Gastrocnemius medialis (tissue), 4 donors: ENCODE data around the gene GRM5. TPM values are rescaled to one million over a fixed set of nuclear protein-coding genes. Genes with fewer than 3 reads are reported as not detected.

Experiments used
- ATAC-seq, 2 donors: fragments of 150-250 bp; one replicate each; pipeline ENCODE4 v1.9.1; 2016
- DNase-seq, 2 donors: peaks; one replicate each; pipeline ENCODE4 v3.0.0-alpha.2; 2019
- H3K27ac ChIP-seq, 4 donors: fragments of 200-600 bp; sonication (generic); 1 replicate in 1 of 4; 2 replicates in 3 of 4; pipeline ENCODE4 v1.5.1; 2016 to 2018; ENCODE audit warnings: mild to moderate bottlenecking in 2 of 4, moderate library complexity in 1 of 4
- H3K27me3 ChIP-seq, 3 donors: fragments of 200-600 bp; sonication (generic) in 2 of 3; 1 replicate in 1 of 3; 2 replicates in 2 of 3; pipeline versions ENCODE4 v1.5.1 to v1.6.0; 2016 to 2019; ENCODE audit warnings: mild to moderate bottlenecking in 1 of 3, moderate library complexity in 1 of 3
- H3K36me3 ChIP-seq, 2 donors: fragments of 200-600 bp; sonication (generic) in 1 of 2; one replicate each; pipeline ENCODE4 v1.5.1; 2017 to 2018
- H3K4me1 ChIP-seq, 2 donors: fragments of 200-600 bp; sonication (generic) in 1 of 2; one replicate each; pipeline ENCODE4 v1.5.1; 2016 to 2017; ENCODE audit warnings: mild to moderate bottlenecking in 2 of 2
- H3K4me3 ChIP-seq, 4 donors: fragments of 200-600 bp; sonication (generic) in 3 of 4; 1 replicate in 1 of 4; 2 replicates in 3 of 4; pipeline ENCODE4 v1.5.1; 2016 to 2019; ENCODE audit warnings: mild to moderate bottlenecking in 2 of 4
- H3K9me3 ChIP-seq, 3 donors: fragments of 200-600 bp; sonication (generic) in 2 of 3; 1 replicate in 1 of 3; 2 replicates in 2 of 3; pipeline ENCODE4 v1.5.1; 2016 to 2019
- POLR2A ChIP-seq, 2 donors: fragments of 450-650 bp; IDR thresholded peaks; one replicate each; pipeline ENCODE4 v1.6.1; 2017; ENCODE audit warnings: antibody characterized with exemption in 2 of 2, mild to moderate bottlenecking in 2 of 2, moderate library complexity in 2 of 2
- in situ Hi-C, 4 donors: fragments of 200-750 bp; cut with MboI; loops; one replicate each; pipeline versions ENCODE4 v1.15.0 to v1.8.0; 2017; ENCODE audit warnings: low sequenced_read_pairs in 4 of 4
- intact Hi-C: fragments of 100-400 bp; cut with DNase I; formaldehyde crosslinking; loops from one replicate; pipeline ENCODE4 v1.15.1; 2023; ENCODE audit warnings: low total_unique reads
- total RNA-seq, 4 donors: library from RNA; depleted of rRNA; stranded (reverse); fragments of >200 nt; gene quantifications; one replicate each; pipeline versions ENCODE4 v1.1.0 to v1.2.3, GENCODE V29; 2016
- TF ChIP-seq, protein P1 (sequence below), 5 experiments: fragments of 450-650 bp in 3 of 5; fragments of 200-600 bp in 2 of 5; sonication (generic) in 2 of 5; IDR thresholded peaks in 4 of 5; conservative IDR thresholded peaks in 1 of 5; 1 replicate in 4 of 5; 2 replicates in 1 of 5; pipeline ENCODE4 v1.5.1; 2016 to 2019; ENCODE audit warnings: antibody characterized with exemption in 5 of 5, mild to moderate bottlenecking in 3 of 5, moderate library complexity in 3 of 5

The GRM5 gene
- total RNA-seq, 4 donors from 2014 or later, result not detected

DNA sequence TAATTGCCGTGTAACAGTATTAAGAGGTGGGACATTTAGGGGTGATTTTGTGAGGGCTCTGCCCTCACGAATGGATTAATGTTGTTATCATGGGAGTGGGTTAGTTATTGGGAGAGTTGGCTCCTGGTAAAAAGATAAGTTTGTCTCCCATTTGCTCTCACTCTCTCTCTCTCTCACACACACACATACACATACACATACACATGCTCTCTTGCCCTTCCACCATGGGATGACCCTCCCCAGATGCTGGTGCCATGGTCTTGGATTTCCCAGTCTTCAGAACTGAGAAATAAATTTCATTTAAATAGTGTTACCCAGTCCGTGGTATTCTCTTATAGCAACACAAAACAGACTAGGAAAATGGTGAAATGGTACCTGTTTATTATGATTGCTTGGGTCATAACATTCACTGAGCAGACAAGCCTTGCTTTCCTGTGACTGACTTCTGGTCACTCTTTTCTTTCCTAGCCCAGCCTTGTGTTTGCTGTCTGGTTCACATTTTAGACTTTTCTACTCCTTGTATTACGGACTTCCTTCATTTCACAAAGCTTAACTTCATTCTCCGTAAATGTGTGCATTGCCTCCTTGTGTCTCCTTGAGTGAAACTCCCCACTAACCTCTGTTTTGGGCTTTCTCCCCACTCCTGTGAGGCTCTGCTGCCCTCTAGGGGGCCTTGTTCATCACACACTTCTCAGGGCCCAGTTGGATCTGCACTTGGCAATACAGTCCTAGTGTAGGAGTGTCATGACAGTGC is 521.7 kb downstream of the GRM5 start:
- Histone ChIP-seq H3K27me3 (no peaks in the 10 kb centered on the region), H3K9me3 (no peaks in the 10 kb centered on the region), H3K36me3 (no peaks in the 10 kb centered on the region), H3K4me3 (no peak overlapping the region), H3K27ac (no peak overlapping the region), H3K4me1 (no peaks in the 10 kb centered on the region)
- intact Hi-C loops (loop anchor here (1.0 to 10.0 kb wide), 4 partner anchors 312 to 1191 kb away; no protein-coding TSS in a partner anchor), in situ Hi-C loops (loop anchor here (5.0 to 25.0 kb wide), 4 partner anchors 312 to 1189 kb away; no protein-coding TSS in a partner anchor)
- peak; percentile 86 to 90 for ATAC-seq
- TF ChIP-seq, protein P1, sequence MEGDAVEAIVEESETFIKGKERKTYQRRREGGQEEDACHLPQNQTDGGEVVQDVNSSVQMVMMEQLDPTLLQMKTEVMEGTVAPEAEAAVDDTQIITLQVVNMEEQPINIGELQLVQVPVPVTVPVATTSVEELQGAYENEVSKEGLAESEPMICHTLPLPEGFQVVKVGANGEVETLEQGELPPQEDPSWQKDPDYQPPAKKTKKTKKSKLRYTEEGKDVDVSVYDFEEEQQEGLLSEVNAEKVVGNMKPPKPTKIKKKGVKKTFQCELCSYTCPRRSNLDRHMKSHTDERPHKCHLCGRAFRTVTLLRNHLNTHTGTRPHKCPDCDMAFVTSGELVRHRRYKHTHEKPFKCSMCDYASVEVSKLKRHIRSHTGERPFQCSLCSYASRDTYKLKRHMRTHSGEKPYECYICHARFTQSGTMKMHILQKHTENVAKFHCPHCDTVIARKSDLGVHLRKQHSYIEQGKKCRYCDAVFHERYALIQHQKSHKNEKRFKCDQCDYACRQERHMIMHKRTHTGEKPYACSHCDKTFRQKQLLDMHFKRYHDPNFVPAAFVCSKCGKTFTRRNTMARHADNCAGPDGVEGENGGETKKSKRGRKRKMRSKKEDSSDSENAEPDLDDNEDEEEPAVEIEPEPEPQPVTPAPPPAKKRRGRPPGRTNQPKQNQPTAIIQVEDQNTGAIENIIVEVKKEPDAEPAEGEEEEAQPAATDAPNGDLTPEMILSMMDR (IDR thresholded peaks at IDR 0.05 in 4 of 5, conservative IDR thresholded peaks at IDR 0.05 in 1 of 5), result peak; percentile 60 to 84 (median 79)
- no peak for TF ChIP-seq POLR2A (IDR thresholded peaks at IDR 0.05)
- peak; percentile 28 to 48 for DNase-seq

DNA sequence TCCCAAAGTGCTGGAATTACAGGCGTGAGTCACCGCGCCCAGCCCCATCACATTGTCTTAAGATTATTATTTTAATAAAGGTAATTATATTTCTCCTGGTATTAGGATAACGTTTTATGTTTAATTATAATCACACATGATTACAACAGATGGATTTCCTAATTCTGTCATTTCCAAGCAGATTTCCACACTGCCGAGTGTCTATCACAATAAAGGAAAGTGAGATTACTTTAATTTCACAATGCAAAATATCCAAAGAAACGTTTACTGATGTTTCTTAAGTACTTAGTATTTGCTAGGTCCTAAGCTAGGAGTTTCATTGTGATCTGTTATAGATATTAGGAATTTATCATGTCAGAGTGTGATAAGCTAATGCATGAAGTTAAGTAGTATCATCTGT is 524.8 kb downstream of the GRM5 start:
- no peak overlapping the region for H3K27ac ChIP-seq
- ATAC-seq (no peak), DNase-seq (no peak)
- H3K27me3 ChIP-seq, result no peaks in the 10 kb centered on the region
- intact Hi-C loops (loop anchor here (10.0 kb wide), 1 partner anchor 436 kb away; no protein-coding TSS in a partner anchor), in situ Hi-C loops (loop anchor here (5.0 to 25.0 kb wide), 4 partner anchors 309 to 1186 kb away; no protein-coding TSS in a partner anchor)
- no peak overlapping the region for H3K4me3 ChIP-seq
- H3K4me1 ChIP-seq, result no peaks in the 10 kb centered on the region
- TF ChIP-seq POLR2A (IDR thresholded peaks at IDR 0.05), result no peak
- TF ChIP-seq, protein P1 (IDR thresholded peaks at IDR 0.05 in 4 of 5, conservative IDR thresholded peaks at IDR 0.05 in 1 of 5), result no peak
- H3K36me3 ChIP-seq, result no peaks in the 10 kb centered on the region
- H3K9me3 ChIP-seq, result no peaks in the 10 kb centered on the region

DNA sequence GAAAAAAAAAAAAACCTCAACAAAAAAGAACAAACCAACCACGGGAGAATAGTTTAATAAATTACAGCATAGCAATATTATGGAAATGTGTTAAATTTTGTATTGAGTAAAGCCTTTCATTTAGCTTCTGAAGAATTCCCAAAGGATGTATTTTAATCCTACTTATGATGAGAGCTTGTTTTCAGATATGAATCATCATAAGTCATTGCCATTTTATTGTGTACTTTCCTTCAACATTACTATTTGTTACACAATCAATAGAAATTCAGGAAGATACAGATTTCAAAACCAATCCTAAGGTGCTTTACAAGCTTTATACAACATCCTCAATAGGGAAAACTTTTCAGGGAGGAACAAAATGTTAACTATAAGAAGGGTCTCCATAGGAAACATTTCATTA is 527.7 kb downstream of the GRM5 start:
- Histone ChIP-seq H3K9me3 (no peaks in the 10 kb centered on the region), H3K36me3 (no peaks in the 10 kb centered on the region), H3K4me1 (no peaks in the 10 kb centered on the region), H3K27ac (no peak overlapping the region), H3K4me3 (no peak overlapping the region), H3K27me3 (no peaks in the 10 kb centered on the region)
- ATAC-seq (no peak), DNase-seq (no peak)
- in situ Hi-C loops, result loop anchor here (10.0 to 25.0 kb wide), 3 partner anchors 303 to 1176 kb away; no protein-coding TSS in a partner anchor
- no peak for TF ChIP-seq POLR2A (IDR thresholded peaks at IDR 0.05)
- TF ChIP-seq, protein P1 (IDR thresholded peaks at IDR 0.05 in 4 of 5, conservative IDR thresholded peaks at IDR 0.05 in 1 of 5), result no peak
- intact Hi-C loops, result no loop called here

DNA sequence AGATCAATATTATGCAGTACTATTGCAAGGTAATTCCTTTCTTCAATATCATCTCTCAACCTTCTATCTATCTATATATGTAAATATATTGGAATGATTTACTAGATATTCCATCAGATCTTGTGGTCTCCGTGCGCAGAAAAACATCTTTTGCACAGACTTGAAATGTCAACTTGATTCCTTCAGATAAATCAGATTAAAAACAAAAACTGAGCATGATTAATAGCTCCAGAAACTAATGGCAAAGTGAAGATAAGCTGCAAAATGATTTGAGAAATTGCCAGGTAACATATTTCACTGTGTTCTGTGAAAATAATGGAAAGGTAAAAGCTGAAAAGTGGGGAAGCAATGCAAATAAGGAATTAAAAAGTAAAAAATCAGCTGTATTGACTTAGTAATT is 528.2 kb downstream of the GRM5 start:
- H3K9me3 ChIP-seq, result no peaks in the 10 kb centered on the region
- no peak overlapping the region for H3K27ac ChIP-seq
- H3K4me1 ChIP-seq, result no peaks in the 10 kb centered on the region
- in situ Hi-C loops (loop anchor here (10.0 to 25.0 kb wide), 3 partner anchors 303 to 1175 kb away; no protein-coding TSS in a partner anchor), intact Hi-C loops (no loop called here)
- ATAC-seq (no peak), DNase-seq (no peak)
- TF ChIP-seq POLR2A (IDR thresholded peaks at IDR 0.05), result no peak
- TF ChIP-seq, protein P1 (IDR thresholded peaks at IDR 0.05 in 4 of 5, conservative IDR thresholded peaks at IDR 0.05 in 1 of 5), result no peak
- H3K27me3 ChIP-seq, result no peaks in the 10 kb centered on the region
- H3K4me3 ChIP-seq, result no peak overlapping the region
- no peaks in the 10 kb centered on the region for H3K36me3 ChIP-seq
